Lower lobe of right lung (tissue), 2 donors: Measurements from ENCODE around the gene MACF1. TPM values are rescaled to one million over a fixed set of nuclear protein-coding genes. Genes with fewer than 3 reads are reported as not detected.
A peak's percentile ranks its signal among the peaks of the same experiment; 100 is the strongest.

Experiments
- ATAC-seq, 2 donors: fragments of 200-7000 bp; cut with Tn5 transposase; one replicate each; pipeline ENCODE4 v1.9.1; 2020 to 2022; ENCODE audit warnings: mild to moderate bottlenecking in 2 of 2, moderate library complexity in 2 of 2
- DNase-seq: peaks from one replicate; pipeline ENCODE4 v3.0.0-alpha.2; 2020
- H3K27ac ChIP-seq: fragments of 200-600 bp; one replicate; pipeline ENCODE4 v1.8.0; 2022
- H3K27me3 ChIP-seq: fragments of 200-600 bp; one replicate; pipeline ENCODE4 v1.8.0; 2022; ENCODE audit warnings: low read depth
- H3K36me3 ChIP-seq: fragments of 200-600 bp; one replicate; pipeline ENCODE4 v1.8.0; 2022; ENCODE audit warnings: mild to moderate bottlenecking
- H3K4me1 ChIP-seq: fragments of 200-600 bp; one replicate; pipeline ENCODE4 v1.8.0; 2022
- H3K4me3 ChIP-seq: fragments of 200-600 bp; one replicate; pipeline ENCODE4 v1.8.0; 2022; ENCODE audit warnings: mild to moderate bottlenecking
- H3K9me3 ChIP-seq: fragments of 200-600 bp; one replicate; pipeline ENCODE4 v1.8.0; 2022
- intact Hi-C: fragments of 100-400 bp; cut with DNase I; formaldehyde crosslinking; loops from one replicate; pipeline ENCODE4 v1.11.0; 2022
- total RNA-seq: library from RNA; stranded (reverse); fragmentation: NEBNext Ultra II Directional; extraction: Animal tissue kit (Norgen Biotek cat#: 25700); gene quantifications from one replicate; pipeline ENCODE4 v1.2.1, GENCODE V29; 2021
- TF ChIP-seq, protein P1 (sequence below): fragments of 200-600 bp; IDR thresholded peaks from one replicate; pipeline ENCODE4 v1.8.0; 2022; ENCODE audit warnings: antibody characterized with exemption, mild to moderate bottlenecking
- donor health status: DM: no; HTN: yes; CAD: no; lungs with severe emphysema.

MACF1 gene
- total RNA-seq, 1 donor from 2014 or later, result 506 TPM

DNA sequence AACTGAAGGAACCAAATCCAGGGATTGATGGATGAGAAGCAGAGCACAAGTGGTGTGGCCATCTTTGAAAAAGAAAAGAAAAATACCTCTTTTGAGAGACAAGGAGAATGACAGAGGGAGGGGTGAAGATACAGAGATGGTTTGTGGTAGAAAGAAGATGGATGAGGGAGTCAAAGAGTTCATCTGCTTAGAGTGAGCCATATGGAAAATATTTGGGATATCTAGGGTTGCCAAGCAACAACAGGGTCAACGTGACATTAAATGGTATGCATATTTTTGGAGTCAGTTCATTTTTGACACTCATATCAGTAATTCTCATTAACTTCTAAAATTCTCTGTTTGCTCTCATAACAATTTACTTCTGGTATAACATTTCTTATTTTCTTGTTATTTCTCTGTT, 50.7 kb downstream of the MACF1 start:
- TF ChIP-seq, protein P1, sequence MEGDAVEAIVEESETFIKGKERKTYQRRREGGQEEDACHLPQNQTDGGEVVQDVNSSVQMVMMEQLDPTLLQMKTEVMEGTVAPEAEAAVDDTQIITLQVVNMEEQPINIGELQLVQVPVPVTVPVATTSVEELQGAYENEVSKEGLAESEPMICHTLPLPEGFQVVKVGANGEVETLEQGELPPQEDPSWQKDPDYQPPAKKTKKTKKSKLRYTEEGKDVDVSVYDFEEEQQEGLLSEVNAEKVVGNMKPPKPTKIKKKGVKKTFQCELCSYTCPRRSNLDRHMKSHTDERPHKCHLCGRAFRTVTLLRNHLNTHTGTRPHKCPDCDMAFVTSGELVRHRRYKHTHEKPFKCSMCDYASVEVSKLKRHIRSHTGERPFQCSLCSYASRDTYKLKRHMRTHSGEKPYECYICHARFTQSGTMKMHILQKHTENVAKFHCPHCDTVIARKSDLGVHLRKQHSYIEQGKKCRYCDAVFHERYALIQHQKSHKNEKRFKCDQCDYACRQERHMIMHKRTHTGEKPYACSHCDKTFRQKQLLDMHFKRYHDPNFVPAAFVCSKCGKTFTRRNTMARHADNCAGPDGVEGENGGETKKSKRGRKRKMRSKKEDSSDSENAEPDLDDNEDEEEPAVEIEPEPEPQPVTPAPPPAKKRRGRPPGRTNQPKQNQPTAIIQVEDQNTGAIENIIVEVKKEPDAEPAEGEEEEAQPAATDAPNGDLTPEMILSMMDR, result no peak
- no peaks in the 10 kb centered on the region for H3K9me3 ChIP-seq
- peaks cover 28% of the 10 kb centered on the region for H3K4me1 ChIP-seq
- H3K4me3 ChIP-seq, result no peak overlapping the region
- DNase-seq (no peak), ATAC-seq (no peak)
- no peaks in the 10 kb centered on the region for H3K27me3 ChIP-seq
- no peak overlapping the region for H3K27ac ChIP-seq
- intact Hi-C loops, result loop anchor here (10.0 kb wide), 1 partner anchor 50 kb away; the partner anchor contains the start of gene MACF1
- peaks cover 80% of the 10 kb centered on the region for H3K36me3 ChIP-seq

DNA sequence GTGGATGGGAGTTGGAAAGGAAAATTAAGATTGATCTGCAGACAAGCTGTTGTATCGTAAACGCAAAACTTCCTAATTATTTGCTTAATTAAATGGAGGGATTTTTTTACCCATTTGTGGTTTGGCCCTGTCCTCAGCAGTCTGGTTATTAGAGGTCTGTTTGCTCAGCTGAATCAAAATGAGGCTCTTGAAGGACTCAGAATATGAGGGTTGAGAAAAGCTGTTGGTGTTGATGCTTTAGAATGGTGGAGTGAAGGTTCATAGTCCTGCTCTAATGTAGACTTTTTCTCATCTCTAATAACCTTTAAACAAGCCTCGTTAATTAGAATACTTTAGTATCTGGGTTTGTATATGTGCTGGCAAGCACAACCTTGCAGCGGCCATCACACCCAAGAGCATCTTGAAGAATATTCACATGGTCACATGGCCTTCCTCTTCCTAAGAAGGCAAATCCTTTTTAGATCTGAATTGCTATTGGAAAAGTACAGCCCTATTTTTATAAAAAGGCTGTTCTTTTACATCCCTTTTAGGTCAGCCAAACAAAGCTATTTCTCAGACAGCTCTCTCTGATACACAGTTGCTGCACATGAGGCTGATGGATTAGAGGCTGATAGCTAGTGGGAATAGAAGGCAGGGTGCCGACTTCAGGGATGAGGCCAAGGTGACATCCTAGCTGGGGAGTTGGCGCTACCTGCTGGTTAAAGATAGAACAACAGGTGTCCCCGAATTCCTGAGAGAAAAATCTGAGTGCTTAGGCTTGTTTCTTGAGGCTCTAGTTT, 53.8 kb downstream of the MACF1 start:
- DNase-seq (no peak), ATAC-seq (peak; percentile 81 to 88)
- TF ChIP-seq, protein P1, result peak; percentile 81
- Histone ChIP-seq H3K9me3 (no peaks in the 10 kb centered on the region), H3K27me3 (no peaks in the 10 kb centered on the region), H3K4me1 (peaks cover 28% of the 10 kb centered on the region), H3K36me3 (peaks cover 66% of the 10 kb centered on the region), H3K27ac (no peak overlapping the region), H3K4me3 (no peak overlapping the region)
- intact Hi-C loops, result loop anchor here (10.0 kb wide), 1 partner anchor 54 kb away; the partner anchor contains the start of gene MACF1

DNA sequence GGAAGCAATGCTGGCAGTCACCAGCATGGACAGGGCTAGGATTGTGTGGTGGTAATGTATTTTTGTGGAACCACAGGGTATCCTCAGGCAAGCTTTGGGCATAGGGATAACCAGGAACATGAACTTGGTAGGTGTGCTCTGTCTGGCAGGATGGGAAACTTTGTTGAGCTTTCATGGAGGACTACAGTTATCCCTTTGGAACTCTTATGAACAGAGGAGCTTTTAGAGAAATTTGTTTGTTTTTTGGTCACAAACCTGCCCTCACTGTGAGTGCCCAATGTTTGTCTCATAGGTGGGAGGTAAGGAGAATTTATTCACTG, 54.4 kb downstream of the MACF1 start:
- ATAC-seq (no peak), DNase-seq (no peak)
- H3K9me3 ChIP-seq, result no peaks in the 10 kb centered on the region
- intact Hi-C loops, result loop anchor here (10.0 kb wide), 1 partner anchor 54 kb away; the partner anchor contains the start of gene MACF1
- H3K36me3 ChIP-seq, result peaks cover 62% of the 10 kb centered on the region
- no peak overlapping the region for H3K27ac ChIP-seq
- peaks cover 28% of the 10 kb centered on the region for H3K4me1 ChIP-seq
- H3K27me3 ChIP-seq, result no peaks in the 10 kb centered on the region
- TF ChIP-seq, protein P1, result peak; percentile 23
- no peak overlapping the region for H3K4me3 ChIP-seq

DNA sequence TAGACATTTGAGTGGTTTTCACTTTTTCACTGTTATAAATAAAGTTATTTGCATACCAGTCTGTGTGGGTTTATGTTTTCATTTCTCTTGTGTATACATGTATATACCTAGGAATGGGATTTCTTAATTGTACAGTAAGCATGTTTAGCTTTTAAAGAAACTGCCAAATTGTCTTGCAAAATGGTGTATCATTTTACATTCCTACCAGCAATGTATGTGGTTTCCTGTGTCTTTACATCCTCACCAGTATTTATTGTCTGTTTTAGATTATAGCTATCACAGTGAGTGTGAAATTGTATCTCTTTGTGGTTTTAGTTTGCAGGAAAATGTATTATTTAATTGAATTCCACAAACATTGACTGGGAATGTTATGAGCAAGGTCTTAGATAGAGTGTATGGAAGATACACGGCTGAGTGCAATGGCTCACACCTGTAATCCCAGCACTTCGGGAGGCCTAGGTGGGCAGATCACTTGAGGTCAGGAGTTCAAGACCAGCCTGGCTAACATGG, 57.3 kb downstream of the MACF1 start:
- DNase-seq, result no peak
- Histone ChIP-seq H3K27ac (no peak overlapping the region), H3K9me3 (no peaks in the 10 kb centered on the region), H3K4me3 (no peak overlapping the region), H3K4me1 (peaks cover 37% of the 10 kb centered on the region), H3K36me3 (peaks cover 33% of the 10 kb centered on the region), H3K27me3 (no peaks in the 10 kb centered on the region)
- TF ChIP-seq, protein P1, result no peak
- no peak for ATAC-seq
- intact Hi-C loops, result loop anchor here (10.0 kb wide), 1 partner anchor 157 kb away; no protein-coding TSS in a partner anchor

DNA sequence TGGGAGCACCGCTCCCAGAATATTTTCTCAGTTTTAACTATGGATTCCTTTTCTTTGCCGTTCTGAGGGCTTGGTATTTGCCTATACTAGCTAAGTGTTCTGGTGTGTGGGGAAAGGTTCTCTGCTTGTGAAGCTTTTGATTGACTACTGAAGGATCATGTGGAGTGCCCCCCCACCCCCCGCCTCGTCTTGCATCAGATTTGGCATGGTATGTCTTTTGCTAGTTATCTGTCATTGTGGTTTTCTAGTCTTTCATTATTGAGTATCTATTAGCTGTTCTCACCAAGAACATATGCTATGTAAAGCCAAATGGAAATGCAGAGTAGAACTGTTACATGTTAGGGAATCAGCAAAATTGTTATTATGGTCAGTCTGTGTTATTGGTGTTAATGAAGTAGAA, 58.3 kb downstream of the MACF1 start:
- peaks cover 44% of the 10 kb centered on the region for H3K4me1 ChIP-seq
- no peak for ATAC-seq
- no peaks in the 10 kb centered on the region for H3K9me3 ChIP-seq
- DNase-seq, result no peak
- no peaks in the 10 kb centered on the region for H3K27me3 ChIP-seq
- H3K4me3 ChIP-seq, result no peak overlapping the region
- H3K36me3 ChIP-seq, result peaks cover 22% of the 10 kb centered on the region
- intact Hi-C loops, result loop anchor here (10.0 kb wide), 1 partner anchor 158 kb away; no protein-coding TSS in a partner anchor
- TF ChIP-seq, protein P1, result no peak
- H3K27ac ChIP-seq, result no peak overlapping the region
